ENCODE measurements around the gene TNFSF13B.

GRCh38 chr13:108267347-108267746, 2.2 kb upstream of the TNFSF13B start:
- TF ChIP-seq, protein P1, sequence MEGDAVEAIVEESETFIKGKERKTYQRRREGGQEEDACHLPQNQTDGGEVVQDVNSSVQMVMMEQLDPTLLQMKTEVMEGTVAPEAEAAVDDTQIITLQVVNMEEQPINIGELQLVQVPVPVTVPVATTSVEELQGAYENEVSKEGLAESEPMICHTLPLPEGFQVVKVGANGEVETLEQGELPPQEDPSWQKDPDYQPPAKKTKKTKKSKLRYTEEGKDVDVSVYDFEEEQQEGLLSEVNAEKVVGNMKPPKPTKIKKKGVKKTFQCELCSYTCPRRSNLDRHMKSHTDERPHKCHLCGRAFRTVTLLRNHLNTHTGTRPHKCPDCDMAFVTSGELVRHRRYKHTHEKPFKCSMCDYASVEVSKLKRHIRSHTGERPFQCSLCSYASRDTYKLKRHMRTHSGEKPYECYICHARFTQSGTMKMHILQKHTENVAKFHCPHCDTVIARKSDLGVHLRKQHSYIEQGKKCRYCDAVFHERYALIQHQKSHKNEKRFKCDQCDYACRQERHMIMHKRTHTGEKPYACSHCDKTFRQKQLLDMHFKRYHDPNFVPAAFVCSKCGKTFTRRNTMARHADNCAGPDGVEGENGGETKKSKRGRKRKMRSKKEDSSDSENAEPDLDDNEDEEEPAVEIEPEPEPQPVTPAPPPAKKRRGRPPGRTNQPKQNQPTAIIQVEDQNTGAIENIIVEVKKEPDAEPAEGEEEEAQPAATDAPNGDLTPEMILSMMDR (IDR thresholded peaks at IDR 0.05), result no peak
- TF ChIP-seq POLR2A (IDR thresholded peaks at IDR 0.05), result no peak
